ENCODE results near the gene RNF17. TPM values are rescaled to one million over a fixed set of nuclear protein-coding genes. Genes with fewer than 3 reads are reported as not detected.
"Not testable (repeated sequence)": the region's sequence is repeated elsewhere in the genome, so short reads cannot be mapped to it uniquely, and the experiment has no call there.

RNF17 gene
- total RNA-seq, 2 experiments from 2014 or later: 0.25 to 0.28 TPM

DNA sequence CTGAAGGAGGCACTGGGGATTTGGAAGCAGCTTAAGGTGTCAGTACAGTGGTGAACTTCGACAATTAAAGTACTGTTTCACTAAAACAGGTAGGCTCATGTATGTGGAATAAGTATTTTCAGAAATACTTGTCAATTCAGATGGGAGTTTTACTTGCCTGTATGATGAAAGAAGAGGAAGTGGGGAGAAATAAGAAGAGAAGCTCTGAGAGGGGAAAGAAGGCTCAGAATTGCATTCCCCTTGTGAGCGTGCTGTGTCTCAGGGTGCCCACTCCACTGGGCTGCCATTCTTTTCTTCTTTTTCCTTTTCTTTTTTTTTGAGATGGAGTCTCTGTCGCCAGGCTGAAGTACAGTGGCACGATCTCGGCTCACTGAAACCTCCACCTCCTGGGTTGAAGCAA, 38.6 kb upstream of the RNF17 start:
- H3K27me3 Mint-ChIP-seq: peaks cover 3% of the 10 kb centered on the region
- intact Hi-C loops (cut with DNase I, micrococcal nuclease): no loop called here

DNA sequence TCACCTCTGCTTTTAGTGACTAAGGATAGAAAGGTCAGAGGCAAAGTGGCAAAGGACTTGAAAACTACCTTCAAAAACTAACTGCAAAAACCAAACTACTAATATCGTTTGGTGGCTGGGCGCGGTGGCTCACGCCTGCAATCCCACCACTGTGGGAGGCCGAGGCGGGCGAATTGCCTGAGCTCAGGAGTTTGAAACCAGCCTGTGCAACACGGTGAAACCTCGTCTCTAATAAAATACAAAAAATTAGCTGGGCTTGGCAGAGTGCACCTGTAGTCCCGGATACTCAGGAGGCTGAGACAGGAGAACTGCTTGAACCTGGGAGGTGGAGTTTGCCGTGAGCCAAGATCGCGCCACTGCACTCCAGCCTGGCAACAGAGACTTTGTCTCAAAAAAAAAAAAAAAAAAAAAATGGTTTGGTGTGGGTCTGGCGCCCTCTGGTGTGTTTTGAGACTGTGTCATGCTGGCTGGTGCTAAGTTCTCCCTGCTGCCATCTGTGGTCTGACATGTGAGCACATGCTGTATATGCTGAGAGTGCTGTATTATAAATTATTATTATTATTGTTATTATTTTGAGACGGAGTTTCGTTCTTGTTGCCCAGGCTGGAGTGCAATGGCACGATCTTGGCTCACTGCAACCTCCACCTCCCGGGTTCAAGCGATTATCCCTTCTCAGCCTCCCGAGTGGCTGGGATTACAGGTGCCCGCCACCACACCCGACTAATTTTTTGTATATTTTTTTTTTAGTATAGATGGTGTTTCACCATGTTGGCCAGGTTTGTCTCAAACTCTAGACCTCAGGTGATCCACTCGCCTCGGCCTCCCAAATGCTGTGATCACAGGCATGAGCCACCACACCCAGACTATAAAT, 36.0 kb upstream of the RNF17 start:
- Histone ChIP-seq H3K27me3 (ENCODE audit: control insufficient read depth in 1 of 2, insufficient read depth in 2 of 2, low read length in 2 of 2) (no peaks in the 10 kb centered on the region), H3K4me1 (ENCODE audit: insufficient read depth, low read length) (peaks cover 3% of the 10 kb centered on the region), H3K36me3 (ENCODE audit: insufficient read depth, low read length) (no peaks in the 10 kb centered on the region), H3K4me3 (ENCODE audit: low read length) (no peak overlapping the region), H3K27ac (ENCODE audit: low read depth in 1 of 2, low read length in 2 of 2) (no peak overlapping the region), H3K9me3 (ENCODE audit: control insufficient read depth in 1 of 2, insufficient read depth in 1 of 2, low read length in 2 of 2) (no peaks in the 10 kb centered on the region)
- POLR2A ChIA-PET: no interaction called here
- CTCF ChIA-PET: interaction anchor here (0.7 to 2.1 kb wide), 12 partner anchors 8 to 568 kb away, joined by 3 to 10 read pairs (median 4); partner anchors contain the start of gene SPATA13
- DNase-seq (peak; percentile 51 to 91 (median 63)), ATAC-seq (ENCODE audit: poor library complexity) (peak; percentile 99)
- H3K4me3 Mint-ChIP-seq: no peak overlapping the region
- H3K27me3 Mint-ChIP-seq: peaks cover 3% of the 10 kb centered on the region
- no peaks in the 10 kb centered on the region for H3K9me3 Mint-ChIP-seq
- H3K27ac Mint-ChIP-seq: no peak overlapping the region
- TF ChIP-seq, protein P1, sequence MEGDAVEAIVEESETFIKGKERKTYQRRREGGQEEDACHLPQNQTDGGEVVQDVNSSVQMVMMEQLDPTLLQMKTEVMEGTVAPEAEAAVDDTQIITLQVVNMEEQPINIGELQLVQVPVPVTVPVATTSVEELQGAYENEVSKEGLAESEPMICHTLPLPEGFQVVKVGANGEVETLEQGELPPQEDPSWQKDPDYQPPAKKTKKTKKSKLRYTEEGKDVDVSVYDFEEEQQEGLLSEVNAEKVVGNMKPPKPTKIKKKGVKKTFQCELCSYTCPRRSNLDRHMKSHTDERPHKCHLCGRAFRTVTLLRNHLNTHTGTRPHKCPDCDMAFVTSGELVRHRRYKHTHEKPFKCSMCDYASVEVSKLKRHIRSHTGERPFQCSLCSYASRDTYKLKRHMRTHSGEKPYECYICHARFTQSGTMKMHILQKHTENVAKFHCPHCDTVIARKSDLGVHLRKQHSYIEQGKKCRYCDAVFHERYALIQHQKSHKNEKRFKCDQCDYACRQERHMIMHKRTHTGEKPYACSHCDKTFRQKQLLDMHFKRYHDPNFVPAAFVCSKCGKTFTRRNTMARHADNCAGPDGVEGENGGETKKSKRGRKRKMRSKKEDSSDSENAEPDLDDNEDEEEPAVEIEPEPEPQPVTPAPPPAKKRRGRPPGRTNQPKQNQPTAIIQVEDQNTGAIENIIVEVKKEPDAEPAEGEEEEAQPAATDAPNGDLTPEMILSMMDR (IDR thresholded peaks at IDR 0.05): peak; percentile 89
- no peaks in the 10 kb centered on the region for H3K36me3 Mint-ChIP-seq (ENCODE audit: low read depth)
- H3K4me1 Mint-ChIP-seq (ENCODE audit: low read depth): no peaks in the 10 kb centered on the region
- intact Hi-C loops (cut with DNase I, micrococcal nuclease): loop anchor here (1.0 to 2.0 kb wide), 4 partner anchors 19 to 147 kb away; no protein-coding TSS in a partner anchor

More for the DNA sequence above, 38.6 kb upstream of the RNF17 start:
- Histone ChIP-seq H3K36me3 (ENCODE audit: insufficient read depth, low read length) (no peaks in the 10 kb centered on the region), H3K27me3 (ENCODE audit: control insufficient read depth in 1 of 2, insufficient read depth in 2 of 2, low read length in 2 of 2) (peaks cover 0 to 2% of the 10 kb centered on the region in 2 experiments), H3K4me3 (ENCODE audit: low read length) (no peak overlapping the region), H3K4me1 (ENCODE audit: insufficient read depth, low read length) (peaks cover 3% of the 10 kb centered on the region), H3K27ac (ENCODE audit: low read depth in 1 of 2, low read length in 2 of 2) (no peak overlapping the region), H3K9me3 (ENCODE audit: control insufficient read depth in 1 of 2, insufficient read depth in 1 of 2, low read length in 2 of 2) (no peaks in the 10 kb centered on the region)
- no peaks in the 10 kb centered on the region for H3K36me3 Mint-ChIP-seq (ENCODE audit: low read depth)
- H3K4me1 Mint-ChIP-seq (ENCODE audit: low read depth): no peaks in the 10 kb centered on the region
- H3K9me3 Mint-ChIP-seq: no peaks in the 10 kb centered on the region
- ChIA-PET CTCF (interaction anchor here (0.8 to 1.5 kb wide), 2 partner anchors 16 to 31 kb away, joined by 3 to 6 read pairs; no protein-coding TSS in a partner anchor), POLR2A (no interaction called here)
- ATAC-seq (ENCODE audit: poor library complexity) (no peak), DNase-seq (no peak)
- TF ChIP-seq, protein P1 (IDR thresholded peaks at IDR 0.05): no peak
- H3K4me3 Mint-ChIP-seq: no peak overlapping the region
- no peak overlapping the region for H3K27ac Mint-ChIP-seq

DNA sequence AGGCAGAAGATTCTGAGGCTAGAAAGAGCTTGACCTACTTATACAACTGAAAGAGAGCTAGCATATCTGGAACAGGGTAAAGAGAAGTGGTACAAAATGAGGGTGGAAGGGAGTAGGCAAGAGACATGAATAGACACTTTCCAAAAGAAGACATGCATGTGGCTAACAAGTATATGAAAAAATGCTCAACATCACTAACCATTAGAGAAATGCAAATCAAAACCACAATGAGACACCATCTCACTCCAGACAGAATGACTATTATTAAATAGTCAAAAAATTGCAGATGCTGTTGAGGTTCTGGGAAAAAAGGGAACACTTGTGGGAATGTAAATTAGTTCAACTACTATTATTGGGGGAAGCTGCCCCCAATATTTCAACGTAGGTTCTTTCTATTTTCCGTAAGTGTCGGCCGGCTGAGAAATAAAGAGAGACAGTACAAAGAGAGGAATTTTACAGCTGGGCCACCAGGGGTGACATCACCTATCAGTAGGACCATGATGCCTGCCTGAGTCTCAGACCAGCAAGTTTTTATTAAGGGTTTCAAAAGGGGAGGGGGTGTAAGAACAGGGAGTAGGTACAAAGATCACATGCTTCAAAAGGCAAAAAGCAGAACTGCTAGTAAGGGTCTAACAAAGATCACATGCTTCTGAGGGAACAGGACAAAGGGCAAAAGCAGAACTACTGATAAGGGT, 32.9 kb upstream of the RNF17 start:
- intact Hi-C loops (cut with DNase I, micrococcal nuclease); H3K27me3 Mint-ChIP-seq; H3K27ac Mint-ChIP-seq; ATAC-seq (ENCODE audit: poor library complexity); H3K36me3 Mint-ChIP-seq (ENCODE audit: low read depth); H3K4me3 ChIP-seq (ENCODE audit: low read length); H3K36me3 ChIP-seq (ENCODE audit: insufficient read depth, low read length); POLR2A ChIA-PET; H3K4me1 Mint-ChIP-seq (ENCODE audit: low read depth); DNase-seq; H3K27ac ChIP-seq (ENCODE audit: low read depth in 1 of 2, low read length in 2 of 2); H3K9me3 ChIP-seq (ENCODE audit: control insufficient read depth in 1 of 2, insufficient read depth in 1 of 2, low read length in 2 of 2); H3K4me3 Mint-ChIP-seq; H3K27me3 ChIP-seq (ENCODE audit: control insufficient read depth in 1 of 2, insufficient read depth in 2 of 2, low read length in 2 of 2); H3K9me3 Mint-ChIP-seq; H3K4me1 ChIP-seq (ENCODE audit: insufficient read depth, low read length): not testable (repeated sequence)
- CTCF ChIA-PET: interaction anchor here (0.8 kb wide), 1 partner anchor 37 kb away, joined by 4 read pairs; no protein-coding TSS in a partner anchor

Data from CD4-positive, alpha-beta T cell (primary cell).